HG02798 (cell line): ENCODE data around the gene LACC1.

Experiments
- ATAC-seq: cut with Tn5 transposase; IDR thresholded peaks from one replicate; pipeline ENCODE4 v1.9.1; 2021; ENCODE audit warnings: mild to moderate bottlenecking; ENCODE audit not compliant: unreplicated experiment, poor library complexity

LACC1 gene

DNA sequence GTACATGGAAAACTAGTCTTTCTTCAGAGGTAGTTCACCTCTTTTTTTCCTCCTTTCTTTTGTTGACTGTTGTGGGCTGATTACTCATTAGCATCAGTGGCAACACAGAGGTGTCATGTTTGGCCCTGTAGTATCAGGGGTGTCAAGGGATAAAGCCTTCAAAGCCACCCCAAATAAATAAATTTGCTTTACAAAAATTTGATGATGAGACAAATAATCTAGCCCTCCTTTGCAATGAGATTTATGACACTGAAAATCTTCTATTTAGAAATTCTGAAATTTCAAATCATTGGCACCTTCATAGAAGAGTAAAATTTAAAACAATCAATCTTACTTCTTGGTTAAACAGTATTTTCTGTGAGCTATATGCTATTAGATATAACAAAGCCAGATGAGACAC, 1.9 kb downstream of the LACC1 start:
- no peak for ATAC-seq

GRCh38 chr13:43883631-43884030, 3.9 kb downstream of the LACC1 start:
- ATAC-seq = no peak

GRCh38 chr13:43884222-43884621, 4.5 kb downstream of the LACC1 start:
- no peak for ATAC-seq

DNA sequence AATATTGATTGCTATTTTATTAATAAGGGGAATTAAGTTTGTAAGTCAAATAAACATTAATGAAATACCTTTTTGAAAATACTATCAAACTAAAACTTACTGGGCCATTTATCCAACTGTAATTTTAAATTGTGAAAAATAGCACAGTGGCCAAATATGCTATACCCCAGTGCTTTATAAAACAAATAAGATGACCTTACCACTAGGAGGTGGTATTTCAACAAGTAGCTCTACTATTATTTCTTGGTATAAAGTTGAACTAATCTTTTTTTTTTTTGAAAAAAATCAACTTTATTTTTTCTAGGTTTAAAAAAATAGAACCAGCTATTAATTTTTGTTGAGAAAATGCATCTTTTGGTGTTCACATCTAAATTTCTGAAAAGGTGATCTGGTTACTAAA, 14.7 kb downstream of the LACC1 start:
- ATAC-seq = no peak

DNA sequence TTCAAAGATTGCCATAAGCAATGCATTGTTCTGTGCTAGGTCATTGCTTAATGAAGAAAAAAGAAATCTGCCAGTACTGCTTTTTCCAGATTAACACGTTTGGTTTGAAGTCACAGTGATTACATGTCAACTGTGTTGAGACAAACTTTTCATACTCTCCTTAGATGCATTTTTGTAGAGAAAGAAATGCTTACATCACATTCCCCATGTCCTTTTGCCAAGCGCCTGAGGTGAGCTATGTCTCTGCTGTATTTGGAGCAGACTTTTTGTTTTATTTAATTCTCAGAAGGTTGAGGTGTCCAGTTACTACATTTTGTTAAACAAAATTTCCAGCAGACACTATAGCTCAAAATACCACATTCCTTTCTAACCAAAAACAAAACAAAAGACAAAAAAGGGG, 16.2 kb downstream of the LACC1 start:
- no peak for ATAC-seq

GRCh38 chr13:43905435-43906031, 25.8 kb downstream of the LACC1 start:
- ATAC-seq = no peak

DNA sequence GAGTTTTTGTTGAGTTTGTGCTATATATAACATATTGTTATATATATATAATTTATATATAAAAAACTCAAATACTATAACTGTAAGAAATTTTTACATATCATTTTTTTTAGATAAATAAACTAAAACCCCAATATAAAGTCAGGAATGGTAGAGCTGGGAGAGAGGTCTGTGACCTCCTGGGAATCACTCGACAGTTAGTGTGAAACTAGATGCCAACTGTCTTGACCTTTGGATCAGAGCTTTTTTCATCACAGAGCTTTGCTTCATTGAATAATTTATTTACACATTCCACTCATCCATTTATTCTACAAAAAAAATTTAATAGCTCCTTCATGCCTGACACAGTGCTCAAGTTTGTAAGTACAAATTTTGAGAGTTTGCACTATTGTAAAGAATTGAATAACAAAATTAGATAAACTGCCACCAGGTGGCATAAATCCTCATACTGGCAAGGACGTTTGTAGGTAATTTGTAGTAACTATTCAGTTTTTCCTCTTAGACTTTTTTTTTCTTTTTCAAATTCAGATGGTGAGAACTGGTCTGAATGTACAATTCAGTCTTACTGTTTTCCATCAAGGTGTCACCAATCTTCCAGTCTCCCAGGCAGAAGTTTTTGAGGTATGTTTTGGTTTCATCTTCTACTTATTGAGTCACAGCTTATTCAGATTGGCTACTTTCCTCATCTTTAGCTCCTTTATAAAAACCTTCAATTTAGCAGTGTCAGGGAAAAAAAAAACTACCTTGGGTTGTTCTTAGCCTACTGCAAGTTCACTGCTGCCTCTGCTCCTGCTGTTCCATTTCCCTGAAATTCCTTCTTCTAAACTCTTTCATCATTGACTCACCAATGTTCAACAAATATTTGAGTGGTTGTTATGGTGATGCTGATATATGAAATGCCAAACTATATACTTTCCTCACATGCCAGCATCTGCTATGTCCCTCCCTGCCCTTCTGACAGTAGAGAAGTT, 28.7 kb downstream of the LACC1 start:
- no peak for ATAC-seq

DNA sequence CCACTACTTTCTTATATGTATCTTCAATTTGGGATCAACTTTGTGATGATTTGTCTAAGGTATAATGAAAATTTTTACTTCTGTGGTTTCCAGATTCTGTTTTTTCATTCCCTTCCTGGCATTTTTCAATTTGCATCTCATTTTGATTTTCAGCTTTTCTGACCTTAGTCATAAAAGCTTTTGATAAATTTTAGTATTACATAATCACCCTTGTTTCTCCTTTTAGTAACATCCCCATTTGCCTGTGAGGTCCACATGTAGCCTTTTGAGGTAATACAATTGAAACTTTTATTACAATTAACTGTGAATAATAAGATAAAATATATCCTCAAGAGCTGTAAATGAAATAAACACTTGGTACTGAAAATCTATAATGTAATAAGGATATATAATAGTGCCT, 31.2 kb downstream of the LACC1 start:
- ATAC-seq = no peak

DNA sequence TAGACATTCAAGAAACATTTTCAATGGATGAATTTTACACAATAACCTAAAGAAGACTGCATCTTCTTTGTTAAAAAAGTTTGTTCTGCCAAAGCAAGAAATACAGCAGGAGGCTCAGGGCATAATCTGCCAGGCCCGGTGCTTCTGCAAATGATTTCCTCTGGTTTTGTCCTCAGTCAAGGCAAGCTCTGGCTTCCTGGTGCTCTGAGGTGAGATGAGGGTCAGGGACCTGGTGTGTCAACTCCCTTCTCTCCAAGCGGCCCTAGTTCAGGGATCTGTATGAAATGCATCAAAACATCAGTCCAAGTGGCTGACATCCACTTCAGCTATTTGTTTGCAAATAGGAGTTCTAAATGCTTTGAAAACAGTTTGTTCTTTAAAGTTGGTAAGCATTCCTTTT, 31.6 kb downstream of the LACC1 start:
- ATAC-seq = no peak

DNA sequence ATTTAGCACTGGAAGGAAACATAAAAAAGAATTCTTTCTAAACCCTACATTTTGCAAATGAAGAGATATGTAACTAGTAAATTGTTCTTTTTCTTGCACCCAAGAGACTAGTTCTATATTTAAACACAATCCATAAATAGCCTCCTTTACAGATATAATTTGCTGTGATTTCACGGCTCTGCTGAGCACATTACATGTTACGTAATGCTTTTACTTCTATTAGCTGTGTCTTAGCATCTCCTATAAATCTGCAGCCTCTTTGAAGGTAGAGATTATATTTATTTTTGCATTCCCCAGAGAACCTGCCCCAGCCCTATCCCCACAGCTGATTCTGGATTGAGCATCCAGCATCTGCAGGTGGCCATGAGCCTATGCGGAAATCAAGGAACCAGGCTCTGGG, 32.2 kb downstream of the LACC1 start:
- ATAC-seq = no peak

- ATAC-seq = no peak
Observed at GRCh38 chr13:43915451-43915850, 35.7 kb downstream of the LACC1 start.

- ATAC-seq = no peak
Observed at GRCh38 chr13:43916828-43917227, 37.1 kb downstream of the LACC1 start.

DNA sequence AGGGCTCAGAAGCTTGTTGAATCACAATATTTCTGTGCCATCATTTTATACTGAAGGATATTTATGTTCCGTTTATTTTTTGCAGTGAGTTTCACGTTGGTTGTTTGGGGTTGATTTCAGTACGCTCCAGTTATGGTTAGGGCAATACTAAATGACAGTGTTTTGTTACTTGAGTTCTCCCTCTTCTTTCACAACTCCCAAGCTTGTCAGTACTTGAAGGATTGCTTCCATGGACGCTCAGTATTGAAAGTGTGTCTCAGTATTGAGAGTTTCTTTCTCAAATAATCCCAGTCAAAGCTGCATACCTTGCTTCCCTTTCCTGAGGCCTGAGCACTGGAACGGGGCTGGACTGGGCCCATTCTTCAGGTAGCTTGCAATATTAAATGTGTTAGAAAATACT, 38.9 kb downstream of the LACC1 start:
- ATAC-seq = no peak

- ATAC-seq = no peak
Observed at GRCh38 chr13:43920965-43921674, 41.4 kb downstream of the LACC1 start.

DNA sequence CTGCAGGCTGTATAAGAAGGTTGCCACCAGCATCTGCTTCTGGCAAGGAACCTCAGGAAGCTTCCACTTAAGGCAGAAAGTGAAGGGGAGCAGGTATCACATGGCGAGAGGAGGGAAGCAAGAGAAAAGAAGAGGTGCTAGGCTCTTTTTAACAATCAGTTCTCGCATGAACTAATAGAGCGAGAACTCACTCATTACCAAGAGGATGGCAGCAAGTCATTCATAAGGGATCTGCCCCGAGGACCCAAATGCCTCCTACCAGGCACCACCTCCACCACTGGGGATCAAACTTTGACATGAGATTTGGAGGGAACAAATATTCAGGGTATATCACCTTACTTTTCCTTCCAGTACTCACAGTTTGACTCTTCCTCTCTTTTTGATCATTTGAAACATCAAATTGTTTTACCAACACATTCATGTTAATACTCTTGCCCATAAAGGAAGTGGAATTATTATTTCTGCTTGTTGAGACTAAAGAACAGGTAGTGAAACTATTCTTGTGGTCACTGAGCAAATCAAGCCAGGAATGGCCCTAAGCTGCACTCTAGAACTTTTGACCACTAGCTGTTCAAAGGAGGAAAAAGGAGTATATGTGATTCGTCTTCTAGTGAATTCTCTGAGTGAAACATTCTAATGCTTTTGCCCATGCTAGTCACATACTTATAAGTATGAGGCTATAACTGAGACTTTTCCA, 45.0 kb downstream of the LACC1 start:
- ATAC-seq = no peak

DNA sequence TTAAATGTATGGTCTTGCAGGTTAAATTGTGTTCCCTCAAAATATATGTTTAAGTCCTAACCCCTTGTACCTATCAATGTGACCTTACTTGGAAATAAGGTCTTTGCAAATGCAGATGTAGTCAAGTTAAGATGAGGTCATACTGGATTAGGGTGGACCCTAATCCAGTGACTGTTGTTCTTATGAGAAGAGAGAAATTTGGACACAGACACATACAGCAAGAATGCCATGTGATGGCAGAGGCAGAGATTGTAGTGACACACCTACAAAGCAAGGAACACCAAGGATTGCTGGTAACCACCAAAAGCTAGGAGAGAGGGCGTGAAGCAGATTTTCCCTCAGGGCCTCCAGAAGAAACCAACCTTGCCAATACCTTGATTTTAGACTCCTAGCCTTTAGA, 50.2 kb downstream of the LACC1 start:
- ATAC-seq = no peak

- ATAC-seq = peak; percentile 98
Observed at GRCh38 chr13:43933378-43933777, 53.7 kb downstream of the LACC1 start.

DNA sequence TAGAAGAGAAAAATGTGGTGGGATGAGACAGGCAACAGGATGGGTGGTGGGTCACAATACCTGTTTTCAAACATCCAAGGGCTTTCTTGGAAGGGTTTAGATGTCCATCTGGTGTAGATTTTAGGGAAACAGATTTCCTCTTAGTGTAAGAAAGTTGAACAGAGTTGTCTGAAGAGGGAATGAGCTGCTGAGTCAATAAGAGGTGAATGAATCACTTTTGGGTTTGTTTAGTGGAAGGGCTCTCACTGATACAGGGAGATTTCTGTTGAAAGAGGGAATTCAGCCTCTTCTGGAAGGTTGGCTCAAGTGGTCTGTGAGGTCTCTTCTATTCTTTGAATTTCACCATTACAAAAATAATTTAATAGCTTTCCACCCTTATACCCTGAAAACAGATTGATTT, 54.6 kb downstream of the LACC1 start:
- ATAC-seq = no peak

GRCh38 chr13:43935878-43936277, 56.2 kb downstream of the LACC1 start:
- no peak for ATAC-seq

DNA sequence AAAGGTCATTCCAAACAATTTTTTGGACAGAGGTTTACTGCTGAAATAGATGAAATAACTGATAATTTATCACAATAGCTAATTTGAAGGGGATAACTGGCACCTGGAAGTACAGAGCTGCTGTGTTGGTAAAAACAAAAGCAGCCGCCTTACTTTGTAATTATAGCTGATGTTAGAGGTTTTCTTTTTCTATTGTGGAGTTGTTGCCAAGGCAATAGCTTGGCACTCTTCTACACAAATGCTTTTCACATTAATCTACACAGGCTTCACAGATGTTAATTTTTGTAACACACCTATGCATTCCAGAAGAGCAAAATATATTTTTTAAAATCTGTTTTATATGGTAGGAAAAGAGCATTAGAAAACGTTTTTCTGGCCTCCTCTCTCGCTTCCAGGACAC, 56.9 kb downstream of the LACC1 start:
- ATAC-seq = no peak

- ATAC-seq = no peak
Observed at GRCh38 chr13:43937839-43938238, 58.1 kb downstream of the LACC1 start.
